ENCODE data around the gene SLC10A7. TPM values are rescaled to one million over a fixed set of nuclear protein-coding genes. Genes with fewer than 3 reads are reported as not detected.
"Not testable (repeated sequence)": the region's sequence is repeated elsewhere in the genome, so short reads cannot be mapped to it uniquely, and the experiment has no call there.

The SLC10A7 gene
- total RNA-seq, 1 experiment from 2014 or later, result 37.1 TPM

DNA sequence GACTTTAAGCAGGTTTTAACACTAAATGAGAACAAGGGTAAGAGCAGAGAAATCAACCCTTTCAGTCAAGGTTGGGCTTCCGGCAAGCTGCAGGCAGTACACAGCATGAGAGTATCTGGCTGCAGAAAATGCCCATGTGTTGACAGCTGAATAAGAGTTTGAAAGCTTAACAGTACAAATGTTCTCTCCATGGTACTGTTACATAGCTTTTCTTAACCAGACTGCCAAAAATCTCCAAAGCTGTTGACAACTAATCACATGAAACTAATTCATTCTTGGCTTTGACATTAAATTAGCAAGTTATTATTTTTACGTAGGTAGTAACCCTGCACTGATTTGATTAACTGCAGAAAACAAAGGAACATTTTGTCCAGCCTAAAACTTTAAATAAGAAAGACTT, 153.5 kb downstream of the SLC10A7 start:
- CTCF ChIA-PET, result interaction anchor here (0.6 kb wide), 1 partner anchor 124 kb away, joined by 3 read pairs; no protein-coding TSS in a partner anchor
- BruUV-seq (replicated peaks), result no TSS peak
- no peaks in the 10 kb centered on the region for H3K36me3 ChIP-seq (ENCODE audit: insufficient read depth, low read length, poor library complexity, severe bottlenecking)
- POLR2A ChIA-PET (ENCODE audit: low non-redundant PET), result no interaction called here
- peaks cover 60% of the 10 kb centered on the region for H3K4me1 ChIP-seq (ENCODE audit: insufficient read depth, low read length, poor library complexity, severe bottlenecking)
- intact Hi-C loops (cut with micrococcal nuclease; ENCODE audit: unreplicated experiment), result no loop called here
- DNase-seq (ENCODE audit: low spot score), result peak; percentile 88
- H3K27ac ChIP-seq (ENCODE audit: low read depth, low read length, poor library complexity, severe bottlenecking), result peak overlapping the region; percentile 66
- TF ChIP-seq, protein P1, sequence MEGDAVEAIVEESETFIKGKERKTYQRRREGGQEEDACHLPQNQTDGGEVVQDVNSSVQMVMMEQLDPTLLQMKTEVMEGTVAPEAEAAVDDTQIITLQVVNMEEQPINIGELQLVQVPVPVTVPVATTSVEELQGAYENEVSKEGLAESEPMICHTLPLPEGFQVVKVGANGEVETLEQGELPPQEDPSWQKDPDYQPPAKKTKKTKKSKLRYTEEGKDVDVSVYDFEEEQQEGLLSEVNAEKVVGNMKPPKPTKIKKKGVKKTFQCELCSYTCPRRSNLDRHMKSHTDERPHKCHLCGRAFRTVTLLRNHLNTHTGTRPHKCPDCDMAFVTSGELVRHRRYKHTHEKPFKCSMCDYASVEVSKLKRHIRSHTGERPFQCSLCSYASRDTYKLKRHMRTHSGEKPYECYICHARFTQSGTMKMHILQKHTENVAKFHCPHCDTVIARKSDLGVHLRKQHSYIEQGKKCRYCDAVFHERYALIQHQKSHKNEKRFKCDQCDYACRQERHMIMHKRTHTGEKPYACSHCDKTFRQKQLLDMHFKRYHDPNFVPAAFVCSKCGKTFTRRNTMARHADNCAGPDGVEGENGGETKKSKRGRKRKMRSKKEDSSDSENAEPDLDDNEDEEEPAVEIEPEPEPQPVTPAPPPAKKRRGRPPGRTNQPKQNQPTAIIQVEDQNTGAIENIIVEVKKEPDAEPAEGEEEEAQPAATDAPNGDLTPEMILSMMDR (conservative IDR thresholded peaks at IDR 0.05; ENCODE audit: low read depth, low read length), result no peak
- no peaks in the 10 kb centered on the region for H3K27me3 ChIP-seq (replicated peaks; ENCODE audit: insufficient read depth, low read depth, low read length, poor library complexity)
- peaks cover 16% of the 10 kb centered on the region for H3K9me3 ChIP-seq (ENCODE audit: low read depth, low read length, poor library complexity, severe bottlenecking)
- H3K4me3 ChIP-seq (ENCODE audit: low read depth, low read length, poor library complexity, severe bottlenecking), result peak overlapping the region; percentile 12

DNA sequence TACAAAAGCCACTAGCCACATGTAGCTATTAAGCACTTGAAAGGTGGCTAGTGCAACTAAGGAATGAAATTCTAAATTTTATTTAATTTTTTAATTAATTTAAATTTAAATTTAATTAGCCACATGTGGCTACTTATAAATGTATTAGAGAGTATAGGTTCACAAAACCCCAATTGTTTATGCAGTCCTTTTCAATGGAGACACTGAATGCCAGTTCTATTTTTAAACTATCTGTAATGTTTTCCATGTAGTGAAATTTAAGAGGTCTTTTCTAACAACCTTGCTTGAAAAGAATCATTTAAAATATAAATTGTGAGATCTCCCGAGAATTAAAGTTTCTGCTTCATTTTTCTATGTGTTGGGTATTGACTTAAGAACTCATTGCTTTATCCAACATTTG, 154.4 kb downstream of the SLC10A7 start:
- BruUV-seq (replicated peaks), result no TSS peak
- no peak for DNase-seq (ENCODE audit: low spot score)
- H3K4me3 ChIP-seq (ENCODE audit: low read depth, low read length, poor library complexity, severe bottlenecking), result peak overlapping the region; percentile 12
- TF ChIP-seq, protein P1 (conservative IDR thresholded peaks at IDR 0.05; ENCODE audit: low read depth, low read length), result no peak
- no peak for TF ChIP-seq EZH2 (IDR thresholded peaks at IDR 0.05; ENCODE audit: borderline replicate concordance, low read depth, low read length, poor library complexity, severe bottlenecking)
- H3K27ac ChIP-seq (ENCODE audit: low read depth, low read length, poor library complexity, severe bottlenecking), result peak overlapping the region; percentile 66
- CTCF ChIA-PET, result no interaction called here
- no peaks in the 10 kb centered on the region for H3K27me3 ChIP-seq (replicated peaks; ENCODE audit: insufficient read depth, low read depth, low read length, poor library complexity)
- POLR2A ChIA-PET (ENCODE audit: low non-redundant PET), result no interaction called here
- H3K4me1 ChIP-seq (ENCODE audit: insufficient read depth, low read length, poor library complexity, severe bottlenecking), result peaks cover 56% of the 10 kb centered on the region
- H3K9me3 ChIP-seq (ENCODE audit: low read depth, low read length, poor library complexity, severe bottlenecking), result peaks cover 24% of the 10 kb centered on the region
- H3K36me3 ChIP-seq (ENCODE audit: insufficient read depth, low read length, poor library complexity, severe bottlenecking), result no peaks in the 10 kb centered on the region
- intact Hi-C loops (cut with micrococcal nuclease; ENCODE audit: unreplicated experiment), result no loop called here

DNA sequence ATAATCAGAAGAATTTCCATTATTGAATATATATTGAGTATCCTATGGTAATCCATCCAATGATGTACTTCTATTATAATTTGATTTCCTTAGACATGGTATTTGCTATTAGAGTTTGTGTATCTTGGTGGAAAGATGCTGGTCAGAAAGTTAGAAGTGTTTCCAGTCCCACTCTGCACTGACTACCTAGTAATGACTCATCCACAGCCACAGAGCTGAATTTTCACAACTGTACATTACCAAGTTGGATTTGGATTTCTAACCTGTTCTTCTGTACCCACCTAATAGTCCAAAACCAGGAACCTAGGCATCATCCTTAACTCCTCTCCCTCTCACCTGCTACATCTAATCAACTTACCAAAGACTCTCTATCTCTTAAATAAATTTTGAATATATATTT, 162.0 kb downstream of the SLC10A7 start:
- TF ChIP-seq EZH2 (IDR thresholded peaks at IDR 0.05; ENCODE audit: borderline replicate concordance, low read depth, low read length, poor library complexity, severe bottlenecking), result no peak
- TF ChIP-seq, protein P1 (conservative IDR thresholded peaks at IDR 0.05; ENCODE audit: low read depth, low read length), result no peak
- H3K9me3 ChIP-seq (ENCODE audit: low read depth, low read length, poor library complexity, severe bottlenecking), result peaks cover 15% of the 10 kb centered on the region
- H3K27ac ChIP-seq (ENCODE audit: low read depth, low read length, poor library complexity, severe bottlenecking), result no peak overlapping the region
- ChIA-PET POLR2A (ENCODE audit: low non-redundant PET) (no interaction called here), CTCF (no interaction called here)
- no TSS peak for BruUV-seq (replicated peaks)
- H3K4me1 ChIP-seq (ENCODE audit: insufficient read depth, low read length, poor library complexity, severe bottlenecking), result peaks cover 6% of the 10 kb centered on the region
- no peaks in the 10 kb centered on the region for H3K27me3 ChIP-seq (replicated peaks; ENCODE audit: insufficient read depth, low read depth, low read length, poor library complexity)
- DNase-seq (ENCODE audit: low spot score), result no peak
- peaks cover 6% of the 10 kb centered on the region for H3K36me3 ChIP-seq (ENCODE audit: insufficient read depth, low read length, poor library complexity, severe bottlenecking)
- intact Hi-C loops (cut with micrococcal nuclease; ENCODE audit: unreplicated experiment), result no loop called here
- H3K4me3 ChIP-seq (ENCODE audit: low read depth, low read length, poor library complexity, severe bottlenecking), result no peak overlapping the region

DNA sequence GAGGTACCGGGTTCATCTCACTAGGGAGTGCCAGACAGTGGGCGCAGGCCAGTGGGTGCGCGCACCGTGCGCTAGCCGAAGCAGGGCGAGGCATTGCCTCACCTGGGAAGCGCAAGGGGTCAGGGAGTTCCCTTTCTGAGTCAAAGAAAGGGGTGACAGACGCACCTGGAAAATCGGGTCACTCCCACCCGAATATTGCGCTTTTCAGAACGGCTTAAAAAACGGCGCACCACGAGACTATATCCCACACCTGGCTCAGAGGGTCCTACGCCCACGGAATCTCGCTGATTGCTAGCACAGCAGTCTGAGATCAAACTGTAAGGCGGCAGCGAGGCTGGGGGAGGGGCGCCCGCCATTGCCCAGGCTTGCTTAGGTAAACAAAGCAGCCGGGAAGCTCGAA, 171.6 kb downstream of the SLC10A7 start:
- H3K27me3 ChIP-seq (replicated peaks; ENCODE audit: insufficient read depth, low read depth, low read length, poor library complexity); H3K9me3 ChIP-seq (ENCODE audit: low read depth, low read length, poor library complexity, severe bottlenecking); CTCF ChIA-PET; POLR2A ChIA-PET (ENCODE audit: low non-redundant PET); BruUV-seq (replicated peaks); H3K27ac ChIP-seq (ENCODE audit: low read depth, low read length, poor library complexity, severe bottlenecking); intact Hi-C loops (cut with micrococcal nuclease; ENCODE audit: unreplicated experiment); H3K4me3 ChIP-seq (ENCODE audit: low read depth, low read length, poor library complexity, severe bottlenecking); DNase-seq (ENCODE audit: low spot score); H3K36me3 ChIP-seq (ENCODE audit: insufficient read depth, low read length, poor library complexity, severe bottlenecking): not testable (repeated sequence)
- peaks cover 41% of the 10 kb centered on the region for H3K4me1 ChIP-seq (ENCODE audit: insufficient read depth, low read length, poor library complexity, severe bottlenecking)
